SK-N-SH (cell line): ENCODE data around the gene GRB10. TPM values are rescaled to one million over a fixed set of nuclear protein-coding genes. Genes with fewer than 3 reads are reported as not detected.

Source experiments
- CTCF ChIA-PET: fragments of 300-600, 350-600 bp; formaldehyde crosslinking; extraction: SDS; loops from one replicate; lab custom pipeline; 2021; lab: Yijun Ruan, JAX
- POLR2A ChIA-PET: fragments of 350-600 bp; sonication (Branson Sonifier 250); formaldehyde crosslinking; extraction: SDS; loops from one replicate; lab custom pipeline; 2020; ENCODE audit warnings: antibody characterized with exemption, inconsistent platforms; lab: Yijun Ruan, JAX
- DNase-seq: peaks from one replicate; pipeline ENCODE4 v3.0.0; 2012
- H2AFZ ChIP-seq: fragments of 200-600 bp; sonication (generic); 2 replicates; pipeline ENCODE4 v1.8.1; 2016; ENCODE audit warnings: antibody characterized with exemption, mild to moderate bottlenecking, low read depth
- H3F3A ChIP-seq: fragments of 200-600 bp; sonication (generic); replicated peaks from 2 replicates; pipeline ENCODE3; 2016; ENCODE audit warnings: antibody characterized with exemption, mild to moderate bottlenecking; ENCODE audit not compliant: insufficient read depth
- H3K27ac ChIP-seq, 2 experiments: fragments of 200-500 bp in 1 of 2; fragments of 200-600 bp in 1 of 2; sonication (Bioruptor generic) in 1 of 2; sonication (generic), shearing (Covaris generic) in 1 of 2; 2 replicates each; pipeline versions ENCODE4 v1.5.1 to v1.6.1; 2014 to 2016; ENCODE audit warnings: low read depth in 2 of 2, inconsistent platforms in 1 of 2, low read length in 1 of 2, mild to moderate bottlenecking in 1 of 2, mixed read lengths in 1 of 2
- H3K27me3 ChIP-seq: fragments of 200-600 bp; sonication (generic), shearing (Covaris generic); 2 replicates; pipeline ENCODE4 v1.6.1; 2016; ENCODE audit warnings: mixed run types; ENCODE audit not compliant: insufficient read depth
- H3K36me3 ChIP-seq, 2 experiments: fragments of 200-500 bp in 1 of 2; fragments of 200-600 bp in 1 of 2; sonication (Bioruptor generic) in 1 of 2; sonication (generic) in 1 of 2; replicated peaks in 1 of 2; 2 replicates each; pipeline versions ENCODE3 to v1.5.1; 2014 to 2016; ENCODE audit warnings: low read length in 1 of 2, mild to moderate bottlenecking in 1 of 2; ENCODE audit not compliant: insufficient read depth in 2 of 2, control insufficient read depth in 1 of 2
- H3K4me1 ChIP-seq, 2 experiments: fragments of 200-500 bp in 1 of 2; fragments of 200-600 bp in 1 of 2; sonication (Bioruptor generic) in 1 of 2; sonication (generic), shearing (Covaris generic) in 1 of 2; 2 replicates each; pipeline versions ENCODE4 v1.5.1 to v1.6.1; 2014 to 2016; ENCODE audit warnings: low read depth in 1 of 2, low read length in 1 of 2, mixed run types in 1 of 2; ENCODE audit not compliant: insufficient read depth in 2 of 2, control insufficient read depth in 1 of 2
- H3K4me2 ChIP-seq: fragments of 200-600 bp; sonication (generic), shearing (Covaris generic); 2 replicates; pipeline ENCODE4 v1.6.1; 2017; ENCODE audit warnings: mixed run types
- H3K4me3 ChIP-seq, 2 experiments: fragments of 200-500 bp in 1 of 2; fragments of 200-600 bp in 1 of 2; sonication (Bioruptor generic) in 1 of 2; sonication (generic), shearing (Covaris generic) in 1 of 2; 2 replicates each; pipeline versions ENCODE4 v1.5.1 to v1.8.1; 2014 to 2016; ENCODE audit warnings: low read depth in 2 of 2, inconsistent platforms in 1 of 2, low read length in 1 of 2, mild to moderate bottlenecking in 1 of 2, mixed read lengths in 1 of 2, moderate library complexity in 1 of 2
- H3K79me2 ChIP-seq: fragments of 200-600 bp; sonication (generic); 2 replicates; pipeline ENCODE4 v1.8.1; 2017; ENCODE audit warnings: mild to moderate bottlenecking; ENCODE audit not compliant: insufficient read depth
- H3K9ac ChIP-seq: fragments of 200-600 bp; sonication (generic); 2 replicates; pipeline ENCODE4 v1.6.1; 2017; ENCODE audit warnings: mixed run types
- H3K9me2 ChIP-seq: fragments of 200-600 bp; sonication (generic); 2 replicates; pipeline ENCODE4 v1.6.1; 2017; ENCODE audit warnings: mixed run types
- H3K9me3 ChIP-seq: fragments of 200-600 bp; sonication (generic); 2 replicates; pipeline ENCODE4 v1.6.1; 2017; ENCODE audit warnings: mixed run types, mild to moderate bottlenecking, moderate library complexity
- H4K20me1 ChIP-seq: fragments of 200-600 bp; sonication (generic); 2 replicates; pipeline ENCODE4 v1.6.1; 2017; ENCODE audit warnings: mild to moderate bottlenecking, mixed run types; ENCODE audit not compliant: insufficient read depth
- CHD2 ChIP-seq: fragments of 150-350 bp; IDR thresholded peaks from 2 replicates; pipeline ENCODE4 v1.6.1; 2018; ENCODE audit warnings: low read length; ENCODE audit not compliant: partially characterized antibody
- EP300 ChIP-seq, 2 experiments: IDR thresholded peaks; 2 replicates each; pipeline versions ENCODE4 v1.4.0 to v1.6.1; 2012; ENCODE audit warnings: borderline replicate concordance in 1 of 2, low read depth in 1 of 2, low read length in 1 of 2
- FOSL2 ChIP-seq: IDR thresholded peaks from 2 replicates; pipeline ENCODE4 v1.4.0; 2012; ENCODE audit warnings: low read depth, mild to moderate bottlenecking, moderate library complexity, borderline replicate concordance
- FOXM1 ChIP-seq: IDR thresholded peaks from 2 replicates; pipeline ENCODE4 v1.4.0; 2012; ENCODE audit warnings: low read depth, mild to moderate bottlenecking
- MAX ChIP-seq: IDR thresholded peaks from 2 replicates; pipeline ENCODE4 v1.4.0; 2012; ENCODE audit warnings: low read depth
- MXI1 ChIP-seq: IDR thresholded peaks from 2 replicates; pipeline ENCODE4 v1.6.1; 2012; ENCODE audit warnings: mild to moderate bottlenecking, low read depth, low read length, improper control_type of control experiment
- NFIC ChIP-seq: IDR thresholded peaks from 2 replicates; pipeline ENCODE4 v1.4.0; 2012; ENCODE audit warnings: borderline replicate concordance
- NRF1 ChIP-seq: IDR thresholded peaks from 2 replicates; pipeline ENCODE4 v1.6.1; 2012; ENCODE audit warnings: low read depth, mild to moderate bottlenecking, low read length
- PBX3 ChIP-seq: IDR thresholded peaks from 2 replicates; pipeline ENCODE4; 2012
- RAD21 ChIP-seq: IDR thresholded peaks from 2 replicates; pipeline ENCODE4 v1.6.1; 2012; ENCODE audit warnings: mild to moderate bottlenecking, low read length
- RCOR1 ChIP-seq: fragments of 150-350 bp; IDR thresholded peaks from 2 replicates; pipeline ENCODE4 v1.6.1; 2017; ENCODE audit warnings: antibody characterized with exemption, low read length
- RFX5 ChIP-seq: IDR thresholded peaks from 2 replicates; pipeline ENCODE4 v1.6.1; 2012; ENCODE audit warnings: mild to moderate bottlenecking, improper control_type of control experiment, low read length
- RXRA ChIP-seq: IDR thresholded peaks from 2 replicates; pipeline ENCODE4 v1.4.0; 2012; ENCODE audit warnings: low read depth, mild to moderate bottlenecking, borderline replicate concordance
- SMC3 ChIP-seq: IDR thresholded peaks from 2 replicates; pipeline ENCODE4 v1.6.1; 2012; ENCODE audit warnings: low read depth, low read length, improper control_type of control experiment
- TAF1 ChIP-seq: IDR thresholded peaks from 2 replicates; pipeline ENCODE4 v1.6.1; 2012; ENCODE audit warnings: low read depth, mild to moderate bottlenecking, low read length, moderate library complexity, borderline replicate concordance
- TCF12 ChIP-seq: IDR thresholded peaks from 2 replicates; pipeline ENCODE4 v1.4.0; 2012
- TEAD4 ChIP-seq: IDR thresholded peaks from 2 replicates; pipeline ENCODE4 v1.4.0; 2012; ENCODE audit warnings: mild to moderate bottlenecking, borderline replicate concordance; ENCODE audit not compliant: insufficient read depth
- USF1 ChIP-seq: IDR thresholded peaks from 2 replicates; pipeline ENCODE4 v1.4.0; 2012; ENCODE audit warnings: low read depth, borderline replicate concordance
- WGBS: methylation state at CpG from one replicate; pipeline ENCODE4 v1.1.6; 2017; ENCODE audit warnings: low lambda C conversion rate; 5-methylcytosine and 5-hydroxymethylcytosine counted together
- polyA plus RNA-seq, 3 experiments: library from polyadenylated mRNA; depleted of rRNA; stranded (reverse); fragments of >200 nt; gene quantifications; 2 replicates each; pipeline ENCODE4 v1.2.3, GENCODE V29; 2012
- TF ChIP-seq, protein P1 (sequence below): fragments of 200-600 bp; sonication (generic); IDR thresholded peaks from 2 replicates; pipeline ENCODE4 v1.6.1; 2017; ENCODE audit warnings: antibody characterized with exemption, mild to moderate bottlenecking, moderate library complexity

GRB10 gene
- polyA plus RNA-seq, 1 of the 3 experiments (the other 2 are of a cell fraction) = 5.1 TPM

DNA sequence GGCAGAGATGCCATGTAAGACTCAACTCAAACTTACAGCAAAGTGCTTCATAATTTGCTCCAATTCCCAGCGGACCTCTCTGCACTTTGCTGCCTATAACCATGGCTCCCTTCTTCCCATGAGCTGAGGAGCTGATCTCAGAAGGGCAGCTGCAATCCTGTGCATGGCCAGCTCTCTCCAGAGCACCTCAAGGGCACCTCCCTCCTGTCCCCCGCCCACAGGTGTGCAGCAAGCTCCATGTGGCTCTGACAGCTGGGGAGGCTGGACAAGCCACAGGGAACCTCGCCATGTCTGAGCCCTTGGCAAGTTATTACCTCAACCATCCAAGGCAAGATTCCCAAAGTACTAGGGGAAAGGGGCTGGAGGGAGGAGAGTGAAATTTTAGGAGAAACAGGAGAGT, 156.4 kb downstream of the GRB10 start:
- Histone ChIP-seq H3K4me3 (no peak overlapping the region), H2AFZ (no peak overlapping the region), H3K27me3 (no peaks in the 10 kb centered on the region), H3K9me2 (no peaks in the 10 kb centered on the region), H4K20me1 (peaks cover 44% of the 10 kb centered on the region), H3K4me2 (no peak overlapping the region), H3K4me1 (peaks cover 0 to 18% of the 10 kb centered on the region in 2 experiments; a peak in 1 of 4 replicates), H3K27ac (no peak overlapping the region), H3K79me2 (peaks cover 28% of the 10 kb centered on the region; the same call in 1 of the 2 replicates), H3K9ac (no peak overlapping the region), H3K36me3 (peaks cover 0 to 24% of the 10 kb centered on the region in 2 experiments), H3K9me3 (no peaks in the 10 kb centered on the region), H3F3A (no peaks in the 10 kb centered on the region)
- DNase-seq = no peak
- ChIA-PET CTCF (interaction anchor here (1.0 to 2.3 kb wide), 5 partner anchors 10 to 421 kb away, joined by 3 to 6 read pairs (median 3); no protein-coding TSS in a partner anchor), POLR2A (interaction anchor here (0.7 kb wide), 1 partner anchor 388 kb away, joined by 4 read pairs; no protein-coding TSS in a partner anchor)
- TF ChIP-seq RAD21 = no peak
- WGBS = 54% methylated on average over 3 of the region's 3 CpGs

DNA sequence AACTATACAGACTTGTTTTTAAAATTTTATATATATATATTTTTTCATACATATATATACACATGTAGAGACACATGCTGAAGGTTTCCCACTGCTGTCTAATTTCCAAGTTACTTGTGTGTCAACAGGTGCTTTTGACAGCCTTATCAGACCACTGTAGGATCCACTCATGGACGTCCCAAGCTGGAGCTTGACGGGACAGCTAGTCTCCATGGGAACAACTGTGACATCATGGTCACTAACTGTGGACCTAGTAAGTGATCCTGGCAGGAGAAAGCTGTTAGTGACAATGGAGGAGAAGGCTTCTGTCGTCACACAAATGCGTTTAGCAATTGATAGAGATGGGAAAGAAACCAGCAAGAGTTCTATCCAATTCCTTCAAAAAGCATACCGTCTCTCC, 157.3 kb downstream of the GRB10 start:
- Histone ChIP-seq H3K9ac (no peak overlapping the region), H3K9me2 (no peaks in the 10 kb centered on the region), H3K27me3 (no peaks in the 10 kb centered on the region), H4K20me1 (peaks cover 37% of the 10 kb centered on the region), H3K9me3 (no peaks in the 10 kb centered on the region), H3K4me2 (no peak overlapping the region), H3K36me3 (peaks cover 0 to 24% of the 10 kb centered on the region in 2 experiments), H3F3A (no peaks in the 10 kb centered on the region), H3K79me2 (peaks cover 23% of the 10 kb centered on the region; the same call in 1 of the 2 replicates), H2AFZ (no peak overlapping the region), H3K4me1 (peaks cover 0 to 20% of the 10 kb centered on the region in 2 experiments; a peak in 1 of 4 replicates), H3K4me3 (no peak overlapping the region), H3K27ac (no peak overlapping the region)
- TF ChIP-seq MXI1 (no peak), USF1 (no peak), NRF1 (no peak), NFIC (no peak), EP300 (IDR thresholded peaks at IDR 0.05; ENCODE audit: borderline replicate concordance in 1 of 2, low read depth in 1 of 2, low read length in 1 of 2) (no peak), FOXM1 (no peak), PBX3 (no peak), MAX (no peak), CHD2 (no peak), RFX5 (no peak), TEAD4 (no peak), SMC3 (no peak), TAF1 (no peak), TCF12 (no peak), FOSL2 (no peak), RCOR1 (no peak), RXRA (no peak)
- TF ChIP-seq, protein P1, sequence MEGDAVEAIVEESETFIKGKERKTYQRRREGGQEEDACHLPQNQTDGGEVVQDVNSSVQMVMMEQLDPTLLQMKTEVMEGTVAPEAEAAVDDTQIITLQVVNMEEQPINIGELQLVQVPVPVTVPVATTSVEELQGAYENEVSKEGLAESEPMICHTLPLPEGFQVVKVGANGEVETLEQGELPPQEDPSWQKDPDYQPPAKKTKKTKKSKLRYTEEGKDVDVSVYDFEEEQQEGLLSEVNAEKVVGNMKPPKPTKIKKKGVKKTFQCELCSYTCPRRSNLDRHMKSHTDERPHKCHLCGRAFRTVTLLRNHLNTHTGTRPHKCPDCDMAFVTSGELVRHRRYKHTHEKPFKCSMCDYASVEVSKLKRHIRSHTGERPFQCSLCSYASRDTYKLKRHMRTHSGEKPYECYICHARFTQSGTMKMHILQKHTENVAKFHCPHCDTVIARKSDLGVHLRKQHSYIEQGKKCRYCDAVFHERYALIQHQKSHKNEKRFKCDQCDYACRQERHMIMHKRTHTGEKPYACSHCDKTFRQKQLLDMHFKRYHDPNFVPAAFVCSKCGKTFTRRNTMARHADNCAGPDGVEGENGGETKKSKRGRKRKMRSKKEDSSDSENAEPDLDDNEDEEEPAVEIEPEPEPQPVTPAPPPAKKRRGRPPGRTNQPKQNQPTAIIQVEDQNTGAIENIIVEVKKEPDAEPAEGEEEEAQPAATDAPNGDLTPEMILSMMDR = no peak
- ChIA-PET CTCF (interaction anchor here (0.7 to 1.3 kb wide), 4 partner anchors 30 to 420 kb away, joined by 3 to 4 read pairs (median 3); no protein-coding TSS in a partner anchor), POLR2A (no interaction called here)
- DNase-seq = no peak
- WGBS = 66% methylated on average over 5 of the region's 5 CpGs
